ENCODE results near the gene ELP2.
A peak's percentile ranks its signal among the peaks of the same experiment; 100 is the strongest.
"Not testable (repeated sequence)": the region's sequence is repeated elsewhere in the genome, so short reads cannot be mapped to it uniquely, and the experiment has no call there.

The ELP2 gene, protein sequence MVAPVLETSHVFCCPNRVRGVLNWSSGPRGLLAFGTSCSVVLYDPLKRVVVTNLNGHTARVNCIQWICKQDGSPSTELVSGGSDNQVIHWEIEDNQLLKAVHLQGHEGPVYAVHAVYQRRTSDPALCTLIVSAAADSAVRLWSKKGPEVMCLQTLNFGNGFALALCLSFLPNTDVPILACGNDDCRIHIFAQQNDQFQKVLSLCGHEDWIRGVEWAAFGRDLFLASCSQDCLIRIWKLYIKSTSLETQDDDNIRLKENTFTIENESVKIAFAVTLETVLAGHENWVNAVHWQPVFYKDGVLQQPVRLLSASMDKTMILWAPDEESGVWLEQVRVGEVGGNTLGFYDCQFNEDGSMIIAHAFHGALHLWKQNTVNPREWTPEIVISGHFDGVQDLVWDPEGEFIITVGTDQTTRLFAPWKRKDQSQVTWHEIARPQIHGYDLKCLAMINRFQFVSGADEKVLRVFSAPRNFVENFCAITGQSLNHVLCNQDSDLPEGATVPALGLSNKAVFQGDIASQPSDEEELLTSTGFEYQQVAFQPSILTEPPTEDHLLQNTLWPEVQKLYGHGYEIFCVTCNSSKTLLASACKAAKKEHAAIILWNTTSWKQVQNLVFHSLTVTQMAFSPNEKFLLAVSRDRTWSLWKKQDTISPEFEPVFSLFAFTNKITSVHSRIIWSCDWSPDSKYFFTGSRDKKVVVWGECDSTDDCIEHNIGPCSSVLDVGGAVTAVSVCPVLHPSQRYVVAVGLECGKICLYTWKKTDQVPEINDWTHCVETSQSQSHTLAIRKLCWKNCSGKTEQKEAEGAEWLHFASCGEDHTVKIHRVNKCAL

DNA sequence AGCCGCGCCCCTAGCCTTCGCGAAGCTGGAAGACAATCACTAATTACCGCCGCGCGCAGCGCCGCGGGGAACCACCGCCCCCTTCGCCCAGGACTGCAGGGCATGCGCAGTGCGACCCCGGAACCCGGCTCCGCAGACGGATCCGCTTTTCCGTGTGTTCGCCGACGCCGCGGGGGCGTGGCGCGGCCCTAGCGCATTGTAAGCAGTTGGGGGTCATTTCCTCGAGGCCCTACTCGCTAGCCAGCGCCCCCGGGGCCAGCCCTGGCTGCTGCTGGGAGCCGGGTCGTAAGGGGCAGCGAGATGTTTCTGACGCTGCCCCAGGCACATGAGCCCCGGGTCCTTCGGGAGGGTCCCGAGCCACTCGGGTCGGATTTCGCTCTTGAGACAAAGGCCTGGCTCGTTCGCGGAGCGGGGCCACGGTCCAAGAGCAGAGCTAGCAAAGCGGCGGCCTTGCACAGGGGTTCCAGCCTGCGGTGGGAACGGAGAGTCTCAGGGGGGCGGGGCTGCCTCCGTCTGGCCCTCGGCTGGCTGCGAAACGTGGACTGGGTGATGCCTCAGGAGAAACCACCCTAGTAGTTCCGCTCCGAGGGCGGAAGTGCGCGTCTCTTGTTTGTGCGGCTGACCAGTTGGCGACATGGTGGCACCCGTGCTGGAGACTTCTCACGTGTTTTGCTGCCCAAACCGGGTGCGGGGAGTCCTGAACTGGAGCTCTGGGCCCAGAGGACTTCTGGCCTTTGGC, at the start of gene ELP2, which contains the start of gene SLC39A6:
ELP2 (plus strand) TSS at position 600 of the 739 bp plus-strand sequence; CDS start at position 635, 35 bp downstream.
SLC39A6 (minus strand) TSS at position 41 of the 739 bp plus-strand sequence. CDS start 2,333 bp downstream, outside the sequence.
- DNase-seq = peak; percentile 86

DNA sequence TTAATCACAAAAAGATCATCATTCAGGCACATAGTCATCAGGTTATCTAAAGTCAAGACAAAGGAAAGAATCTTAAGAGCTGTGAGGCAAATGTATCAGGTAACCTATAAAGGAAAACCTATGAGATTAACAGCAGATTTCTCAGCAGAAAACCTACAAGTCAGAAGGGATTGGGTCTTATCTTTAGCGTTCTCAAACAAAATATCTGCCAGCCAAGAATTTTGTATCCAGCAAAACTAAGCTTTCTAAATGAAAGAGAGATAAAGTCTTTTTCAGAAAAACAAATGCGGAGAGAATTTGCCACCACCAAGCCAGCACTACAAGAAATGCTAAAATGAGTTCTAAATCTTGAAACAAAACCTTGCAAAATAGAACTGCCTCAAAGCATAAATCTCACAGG, 48.6 kb upstream of the ELP2 start:
- not testable (repeated sequence) for DNase-seq

DNA sequence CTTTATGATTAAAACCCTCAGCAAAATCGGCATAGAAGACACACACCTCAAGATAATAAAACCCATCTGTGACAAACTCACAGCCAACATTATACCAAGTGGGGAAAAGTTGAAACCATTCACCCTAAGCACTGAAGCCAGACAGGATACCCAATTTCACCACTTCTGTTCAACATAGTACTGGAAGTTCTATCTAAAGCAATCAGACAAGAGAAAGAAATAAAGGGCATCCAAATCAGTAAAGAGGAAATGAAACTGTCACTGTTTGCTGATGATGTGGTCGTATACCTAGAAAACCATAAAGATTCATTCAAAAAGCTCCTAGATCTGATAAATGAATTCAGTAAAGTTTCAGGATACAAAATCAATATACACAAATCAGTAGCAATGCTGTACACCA, 46.0 kb upstream of the ELP2 start:
- DNase-seq = no peak

DNA sequence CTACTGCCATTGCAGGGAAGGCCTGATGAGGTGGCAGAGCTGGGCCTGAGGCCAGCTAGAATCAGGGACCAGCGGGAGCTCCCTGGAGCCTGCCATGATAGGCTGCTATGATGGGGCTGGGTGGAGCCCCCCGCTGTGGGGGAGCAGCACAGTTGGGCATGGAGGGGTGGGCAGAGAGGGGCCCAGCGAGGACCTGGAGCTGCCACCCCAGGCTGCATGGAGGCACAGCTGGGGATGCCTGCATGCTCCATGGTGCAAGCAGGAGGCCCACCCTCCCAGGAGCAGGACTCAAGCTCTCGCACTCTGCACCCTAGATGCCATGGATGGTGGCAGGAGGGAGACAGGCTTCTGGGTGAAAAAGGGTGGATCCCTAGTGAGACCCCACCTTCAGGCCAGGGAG, 44.5 kb upstream of the ELP2 start:
- DNase-seq = no peak

DNA sequence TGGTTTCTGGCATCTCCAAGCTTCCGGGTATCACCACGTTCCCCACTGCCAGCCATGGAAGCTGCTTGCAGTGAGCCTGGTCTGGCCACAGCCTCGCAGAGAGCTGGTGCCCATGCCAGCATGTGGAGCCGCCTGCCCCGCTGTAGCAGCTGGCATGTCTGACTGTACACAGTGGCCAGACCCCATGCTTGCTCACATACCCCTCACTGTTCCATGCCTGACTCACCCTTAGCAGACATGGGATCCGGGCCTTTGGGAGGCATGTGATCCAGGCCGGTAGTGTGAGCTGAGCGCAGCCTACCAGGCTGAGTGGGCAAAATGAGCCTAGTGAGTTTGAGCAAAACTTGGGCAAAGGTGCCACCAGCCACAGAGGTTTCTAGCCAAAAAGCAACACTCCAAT, 43.5 kb upstream of the ELP2 start:
- DNase-seq = no peak

DNA sequence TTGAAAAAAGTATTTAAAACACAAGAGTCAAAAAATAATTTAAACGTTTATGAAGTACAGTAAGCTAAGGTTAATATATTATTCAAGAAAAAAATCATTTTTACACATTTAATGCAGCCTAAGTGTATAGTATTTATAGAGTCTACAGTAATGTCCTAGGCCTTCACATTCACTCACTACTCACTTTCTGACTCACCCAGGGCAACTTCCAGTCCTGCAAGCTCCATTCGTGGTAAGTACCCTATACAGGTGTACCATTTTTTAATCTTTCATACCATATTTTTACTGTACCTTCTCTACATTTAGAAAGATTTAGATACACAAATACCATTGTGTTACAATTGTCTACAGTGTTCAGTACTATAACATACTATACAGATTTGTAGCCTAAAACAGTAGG, 41.4 kb upstream of the ELP2 start:
- no peak for DNase-seq

DNA sequence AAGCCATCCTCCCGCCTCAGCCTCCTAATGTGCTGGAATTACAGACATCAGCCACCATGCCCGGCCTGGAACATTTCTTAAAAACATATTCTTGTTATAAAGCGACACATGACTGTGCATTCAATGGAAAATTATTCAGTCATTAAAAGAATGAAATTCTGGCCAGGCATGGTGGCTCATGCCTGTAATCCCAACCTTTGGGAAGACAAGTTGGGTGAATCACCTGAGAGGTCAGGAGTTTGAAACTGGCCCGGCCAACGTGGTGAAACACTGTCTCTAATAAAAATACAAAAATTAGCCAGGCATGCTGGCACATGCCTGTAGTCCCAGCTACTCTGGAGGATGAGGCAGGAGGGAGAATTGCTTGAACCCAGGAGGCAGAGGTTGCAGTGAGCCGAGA, 40.7 kb upstream of the ELP2 start:
- no peak for DNase-seq

DNA sequence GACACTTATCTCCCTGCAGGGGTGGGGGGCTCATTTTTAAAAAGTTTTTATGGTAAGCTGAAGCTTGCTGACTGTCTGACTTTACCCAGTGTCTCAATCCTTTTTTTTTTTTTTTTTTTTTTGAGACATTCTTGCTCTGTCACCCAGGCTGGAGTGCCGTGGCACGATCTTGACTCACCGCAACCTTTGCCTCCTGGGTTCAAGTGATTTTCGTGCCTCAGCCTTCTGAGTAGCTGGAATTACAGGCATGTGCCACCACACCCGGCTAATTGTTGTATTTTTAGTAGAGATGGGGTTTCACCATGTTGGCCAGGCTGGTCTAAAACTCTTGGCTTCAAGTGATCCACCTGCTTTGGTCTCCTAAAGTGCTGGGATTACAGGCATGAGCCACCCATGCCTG, 37.6 kb upstream of the ELP2 start:
- not testable (repeated sequence) for DNase-seq

DNA sequence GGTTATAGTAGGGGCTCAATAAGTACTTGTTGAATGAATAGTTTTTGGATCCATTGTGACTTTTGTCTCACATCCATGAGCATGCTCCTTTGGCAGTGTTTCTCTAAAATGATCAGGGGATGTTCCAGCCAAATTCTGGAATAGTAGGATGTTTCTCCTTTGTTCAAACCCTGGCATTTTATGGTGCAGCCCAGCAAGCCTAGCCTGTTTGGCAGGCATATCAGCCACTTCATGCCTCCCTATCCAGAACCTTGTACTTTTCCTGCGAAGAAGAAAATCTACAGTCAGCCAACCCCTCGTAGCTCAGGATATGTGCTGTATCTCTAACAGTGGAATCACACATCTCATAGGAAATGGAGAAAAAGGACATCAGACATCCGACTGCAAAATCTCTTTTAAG, 35.3 kb upstream of the ELP2 start:
- DNase-seq = no peak

DNA sequence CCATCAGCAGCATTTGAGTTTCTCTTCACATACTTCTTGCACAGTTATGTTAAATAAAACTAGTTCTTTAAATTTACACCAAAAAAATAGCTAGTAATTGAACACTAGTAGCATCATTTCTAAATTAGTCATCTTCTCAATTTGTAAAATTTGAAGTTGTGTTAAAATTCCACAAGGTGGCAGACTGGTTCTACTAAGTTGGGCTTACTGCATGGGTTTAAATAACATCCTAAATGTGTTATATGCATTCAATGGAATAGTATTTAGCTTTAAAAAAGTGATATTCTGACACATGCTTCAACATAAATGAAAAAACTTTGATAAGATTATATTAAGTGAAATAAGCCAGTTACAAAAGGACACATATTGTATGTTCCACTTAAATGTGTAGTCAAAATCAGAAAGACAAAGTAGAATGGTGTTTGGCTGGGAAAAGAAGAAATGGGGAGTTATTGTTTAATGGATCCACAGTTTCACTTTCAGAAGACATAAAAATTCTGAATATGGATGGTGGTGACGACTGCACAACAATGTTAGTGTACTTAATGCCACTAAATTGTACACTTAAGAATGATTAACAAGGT, 33.7 kb upstream of the ELP2 start:
- peak; percentile 52 for DNase-seq

DNA sequence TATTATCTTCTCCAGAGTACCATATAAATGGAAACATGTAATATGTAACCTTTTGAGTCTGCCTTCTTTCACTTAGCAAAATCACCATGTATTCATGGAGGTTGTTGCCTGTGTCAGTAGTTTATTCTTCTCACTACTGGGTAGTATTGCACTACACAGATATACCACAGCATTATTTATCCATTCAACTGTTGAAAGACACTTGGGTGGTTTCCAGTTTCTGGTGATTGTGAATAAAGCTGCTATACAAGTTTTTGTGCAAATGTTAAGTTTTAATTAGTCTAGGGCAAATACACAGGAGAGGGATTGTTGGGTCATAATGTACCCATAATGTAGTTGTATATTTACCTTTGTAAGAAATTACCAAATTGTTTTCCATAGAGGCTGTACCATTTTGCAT, 32.7 kb upstream of the ELP2 start:
- no peak for DNase-seq

DNA sequence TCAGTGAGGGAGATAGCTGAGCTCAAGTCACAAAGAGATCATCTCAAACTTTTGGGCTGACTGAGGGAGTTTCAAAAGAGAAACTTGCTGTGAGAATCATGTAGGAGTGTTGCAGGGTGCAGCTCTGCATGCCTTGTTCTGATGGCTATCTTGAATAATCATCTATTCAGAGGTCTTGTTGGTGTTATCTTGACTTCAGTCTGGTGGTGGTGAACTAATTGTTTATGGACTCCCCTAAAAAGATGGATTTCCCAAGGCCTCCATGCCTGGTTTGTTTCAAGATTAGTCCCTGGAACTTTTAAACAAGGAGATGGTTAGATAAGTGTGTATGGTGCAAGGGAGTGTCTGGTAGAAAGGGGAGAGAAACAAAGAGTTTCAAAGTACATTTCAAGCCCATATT, 30.4 kb upstream of the ELP2 start:
- DNase-seq = no peak

DNA sequence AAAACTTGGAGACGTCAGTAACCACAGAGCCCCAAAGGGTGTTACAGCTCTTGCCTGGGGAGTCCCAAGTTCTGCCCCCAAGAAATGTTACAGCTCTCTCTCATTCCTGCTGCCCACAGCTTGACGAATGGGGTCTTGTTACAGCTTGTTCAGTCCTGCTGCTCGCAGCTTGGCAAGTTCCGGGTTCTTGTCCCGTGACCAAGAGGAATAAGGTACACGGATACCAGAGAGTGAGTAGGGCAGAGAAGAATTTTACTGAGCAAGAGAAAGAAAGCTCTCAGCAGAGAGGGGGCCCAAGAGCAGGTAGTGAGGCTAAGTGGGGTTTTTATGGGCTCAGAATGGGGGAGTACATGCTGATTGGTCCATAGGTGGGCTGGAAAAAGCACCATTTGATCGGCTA, 27.8 kb upstream of the ELP2 start:
- no peak for DNase-seq

DNA sequence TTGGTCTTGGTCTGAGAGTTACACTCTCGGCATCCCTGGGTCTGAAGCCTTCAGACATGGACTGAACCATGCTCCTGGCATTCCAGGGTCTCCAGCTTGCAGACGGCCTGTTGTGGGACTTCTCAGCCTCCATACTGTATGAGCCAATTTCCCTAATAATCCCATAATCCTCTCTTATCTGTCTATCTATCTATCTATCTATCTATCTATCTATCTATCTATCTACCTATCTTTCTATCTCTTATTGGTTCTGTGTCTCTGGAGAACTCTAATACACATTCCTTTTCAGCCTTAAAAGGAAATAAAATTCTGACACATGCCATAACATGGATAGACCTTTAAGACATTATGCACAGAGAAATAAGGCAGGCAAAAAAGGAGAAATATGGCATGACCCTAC, 24.9 kb upstream of the ELP2 start:
- DNase-seq = no peak

DNA sequence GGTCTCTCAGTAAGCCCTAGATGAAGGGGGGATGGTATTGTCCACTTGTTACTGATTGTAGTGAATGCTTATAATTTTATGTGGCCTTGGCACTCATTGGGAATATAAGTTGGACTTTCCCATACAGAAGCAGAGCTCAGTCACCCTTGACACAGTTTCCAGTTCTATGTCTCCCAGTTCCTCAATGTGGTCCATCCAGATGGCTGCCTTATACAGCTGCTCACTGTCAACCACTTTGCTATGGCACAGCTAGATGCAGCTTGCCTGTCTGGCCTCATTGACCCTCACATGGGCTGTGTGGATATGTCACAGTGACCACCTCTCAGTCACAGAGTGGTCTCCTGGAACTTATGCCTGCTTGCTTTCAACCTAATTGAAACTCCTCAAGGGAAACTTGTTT, 22.2 kb upstream of the ELP2 start:
- DNase-seq = no peak

DNA sequence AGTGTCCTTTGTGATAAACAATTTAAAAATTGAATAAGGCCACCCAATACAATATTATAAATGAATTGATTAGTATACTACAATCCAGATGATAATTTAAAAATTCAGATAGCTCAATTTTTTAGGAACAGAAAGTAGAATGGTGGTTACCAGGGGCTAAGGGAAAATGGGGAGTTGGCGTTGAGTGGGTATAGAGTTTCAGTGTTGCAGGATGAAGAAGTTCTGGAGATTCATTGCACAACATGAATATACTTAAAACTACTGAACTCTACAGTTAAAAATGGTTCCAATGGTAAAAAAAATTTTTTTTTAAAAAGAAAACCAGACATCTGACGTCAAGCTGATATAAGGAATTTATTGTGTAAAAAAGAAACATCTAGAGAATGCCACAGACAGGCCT, 21.5 kb upstream of the ELP2 start:
- no peak for DNase-seq

DNA sequence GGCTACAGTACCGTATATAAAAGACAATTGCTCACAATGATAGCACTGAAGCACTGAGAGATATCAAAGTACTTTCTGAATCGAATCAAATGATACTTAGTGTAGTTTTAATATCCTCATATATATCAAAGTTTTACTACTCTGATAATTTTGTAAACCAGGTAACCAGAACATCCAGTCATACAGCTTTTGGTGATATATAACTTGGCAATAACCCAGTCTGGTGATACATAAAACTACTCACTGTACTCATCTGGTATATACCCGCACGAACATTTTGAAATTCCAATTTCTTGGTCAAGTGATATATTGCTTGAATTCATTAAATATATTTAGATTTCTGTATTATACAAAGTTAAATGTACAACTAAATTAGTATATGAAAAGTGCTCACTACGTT, 21.1 kb upstream of the ELP2 start:
- no peak for DNase-seq

DNA sequence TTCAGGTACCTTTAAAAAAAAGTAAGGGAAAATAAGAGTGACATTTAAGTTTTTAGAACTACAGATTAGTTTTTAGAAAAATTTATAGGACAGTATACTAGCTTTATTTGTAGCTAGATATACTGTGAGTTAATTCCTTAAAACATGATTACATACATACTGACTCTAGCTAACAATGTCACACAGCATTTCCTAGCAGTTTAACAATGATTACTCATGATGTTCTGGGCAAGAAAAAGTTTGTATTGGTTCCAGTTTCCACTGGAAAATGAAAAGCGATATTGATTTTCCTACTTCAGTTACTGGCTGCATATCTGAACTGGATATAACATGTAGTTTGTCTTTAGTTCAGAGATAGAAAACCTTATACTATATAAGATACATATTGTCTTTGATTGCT, 20.0 kb upstream of the ELP2 start:
- no peak for DNase-seq

DNA sequence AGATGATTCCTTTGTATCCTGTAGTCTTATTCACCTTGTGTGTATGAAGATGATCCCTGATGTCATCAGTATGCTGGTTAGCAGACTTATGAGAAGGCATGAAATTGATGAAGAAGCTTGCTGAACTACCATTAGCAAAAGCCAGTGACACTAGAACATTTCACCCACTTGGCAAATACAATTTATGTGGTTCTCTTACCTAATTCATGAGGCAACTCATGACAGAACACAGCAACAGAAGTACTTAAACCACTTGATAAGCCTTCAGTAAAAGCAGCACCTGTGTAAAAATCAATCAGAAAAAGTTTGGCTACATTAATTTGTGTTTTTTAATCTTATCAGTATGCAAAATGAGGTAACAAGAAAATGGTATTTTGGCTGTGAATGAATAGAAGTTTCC, 17.4 kb upstream of the ELP2 start:
- no peak for DNase-seq

DNA sequence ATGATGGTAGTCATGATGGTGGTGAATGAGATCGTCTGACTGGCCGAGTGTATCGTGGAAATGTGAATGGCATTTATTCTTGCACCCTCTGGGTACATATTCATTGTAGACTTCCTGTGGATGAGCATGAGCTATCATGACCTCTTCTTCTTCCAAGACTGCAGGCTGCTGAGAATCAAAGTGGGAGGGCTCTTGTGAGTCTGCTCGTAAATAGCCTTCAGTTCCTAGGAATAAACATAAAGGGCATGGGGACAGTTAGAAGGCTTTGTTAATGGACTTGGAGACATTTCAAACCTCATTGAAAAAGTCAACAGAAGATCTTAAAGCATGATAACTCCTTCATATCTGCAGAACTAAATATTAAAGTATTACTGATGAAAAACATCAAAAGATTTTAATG, 15.4 kb upstream of the ELP2 start:
- DNase-seq = no peak

DNA sequence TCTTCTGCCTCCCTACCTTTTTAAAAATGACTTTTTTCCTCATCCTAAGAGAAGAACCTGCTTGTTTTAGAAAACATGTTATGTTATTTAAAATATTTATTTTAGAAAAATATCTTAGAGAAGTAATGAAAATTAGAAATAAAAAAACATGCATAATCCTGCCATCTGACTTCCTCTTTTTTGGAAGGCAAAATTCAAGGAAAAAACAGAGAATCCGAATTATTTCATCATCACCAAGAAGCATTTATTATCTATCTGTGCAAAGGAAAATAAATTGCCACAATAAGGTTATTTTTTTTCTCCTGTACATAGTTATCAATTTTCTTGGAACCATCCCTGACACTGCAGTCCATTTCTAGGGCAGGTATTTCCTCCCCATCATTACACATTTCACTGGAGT, 15.0 kb upstream of the ELP2 start:
- DNase-seq = no peak

DNA sequence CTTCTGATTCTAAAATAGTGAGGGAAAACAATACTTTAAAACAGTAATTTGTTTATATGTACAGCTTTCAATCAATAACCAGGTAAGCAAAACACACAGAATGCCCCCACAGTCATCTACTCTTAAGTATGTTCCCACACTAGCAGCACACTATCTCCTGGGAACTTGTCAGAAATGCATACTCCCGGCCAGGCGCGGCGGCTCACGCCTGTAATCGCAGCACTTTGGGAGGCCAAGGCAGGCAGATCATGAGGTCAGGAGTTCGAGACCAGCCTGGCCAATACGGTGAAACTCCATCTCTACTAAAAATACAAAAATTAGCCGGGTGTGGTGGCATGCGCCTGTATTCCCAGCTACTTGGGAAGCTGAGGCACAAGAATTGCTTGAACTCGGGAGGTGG, 12.9 kb upstream of the ELP2 start:
- not testable (repeated sequence) for DNase-seq

DNA sequence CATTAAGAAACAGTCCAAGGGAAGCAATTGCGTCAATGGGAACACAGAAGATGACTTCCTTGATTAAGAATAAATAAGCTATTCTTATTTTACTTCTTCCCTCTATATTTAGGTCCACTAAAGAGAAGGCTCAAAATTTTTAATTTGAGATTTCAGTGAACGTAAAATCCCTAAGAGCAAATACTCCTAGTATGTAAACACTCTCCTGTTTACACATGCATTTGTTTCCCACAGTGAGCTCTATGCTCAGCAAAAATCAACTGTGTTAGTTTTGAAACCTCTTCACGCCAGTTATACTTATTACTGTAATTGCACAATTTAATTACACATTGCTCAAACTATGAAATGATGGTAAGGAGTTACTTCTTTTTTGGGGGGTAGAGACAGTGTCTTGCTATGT, 9.4 kb upstream of the ELP2 start:
- no peak for DNase-seq

All from kidney glomerular epithelial cell (primary cell).